T47D (cell line): ENCODE measurements around the gene LCTL.
"Not testable (repeated sequence)": the region's sequence is repeated elsewhere in the genome, so short reads cannot be mapped to it uniquely, and the experiment has no call there.

Source experiments
- DNase-seq, 2 experiments: peaks; one replicate each; pipeline versions ENCODE4 v3.0.0 to v3.0.0-alpha.2; 2011 to 2012; ENCODE audit warnings: low read depth in 1 of 2, low spot score in 1 of 2
- JUND ChIP-seq: IDR thresholded peaks from 2 replicates; pipeline ENCODE4 v1.6.1; 2012; ENCODE audit warnings: low read depth
- in situ Hi-C: cut with HindIII; loops from 2 replicates; pipeline ENCODE4 v1.10.0; 2016; ENCODE audit warnings: low sequenced_read_pairs, low pct_unique_long_range_greater_than_20kb

LCTL gene

DNA sequence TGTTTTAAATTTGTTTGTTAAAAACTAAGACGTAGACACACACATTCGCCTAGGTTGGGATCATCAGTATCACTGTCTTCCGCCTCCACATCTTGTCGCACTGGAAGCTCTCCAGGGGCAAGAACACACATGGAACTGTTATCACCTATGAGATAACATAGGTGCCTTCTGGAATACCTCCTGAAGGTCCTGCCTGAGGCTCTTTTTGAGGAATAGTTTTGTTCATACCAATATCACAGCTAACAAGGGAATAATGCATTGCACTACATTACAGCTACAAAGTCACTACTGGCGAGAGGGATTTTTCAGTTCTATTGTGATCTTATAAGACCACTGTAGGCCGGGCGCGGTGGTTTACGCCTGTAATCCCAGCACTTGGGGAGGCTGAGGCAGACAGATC is 30.7 kb downstream of the LCTL start:
- in situ Hi-C loops = no loop called here
- no peak for TF ChIP-seq JUND
- no peak for DNase-seq

DNA sequence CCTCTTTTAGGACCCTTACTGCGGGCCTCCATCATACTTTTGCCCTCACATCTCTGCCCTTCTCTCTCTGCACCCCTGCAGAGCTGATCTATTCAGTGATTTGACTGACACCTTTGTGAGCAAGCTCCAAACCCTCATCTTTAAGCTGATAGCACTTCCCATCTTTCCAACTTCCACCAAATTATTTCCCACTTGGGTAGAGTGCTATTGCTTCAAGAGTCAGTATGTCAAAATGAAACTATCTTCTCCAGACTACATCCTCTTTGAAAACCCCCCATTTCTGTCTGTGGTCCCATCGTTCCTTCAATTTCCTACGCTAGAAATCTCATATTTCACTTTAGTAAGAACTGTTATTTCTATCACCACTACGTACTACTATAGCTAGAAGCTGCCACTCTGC is 41.0 kb downstream of the LCTL start:
- in situ Hi-C loops = no loop called here
- no peak for TF ChIP-seq JUND

DNA sequence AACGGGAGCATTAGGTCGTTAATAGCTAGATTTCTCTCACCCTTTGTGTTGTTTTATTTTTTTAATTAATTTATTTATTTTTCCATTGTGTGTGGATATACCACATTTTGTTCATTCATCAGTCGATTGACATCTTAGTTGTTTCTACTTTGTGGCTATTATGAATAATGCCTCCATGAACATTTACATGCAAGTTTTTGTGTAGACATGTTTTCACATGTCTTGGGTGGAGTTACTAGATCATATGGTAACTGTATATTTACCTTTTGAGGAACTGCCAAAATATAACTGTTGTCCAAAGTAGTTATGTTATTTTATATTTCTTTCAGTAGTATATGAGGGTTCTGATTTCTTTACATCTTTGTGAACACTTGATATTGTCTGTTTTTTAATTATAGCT is 41.9 kb downstream of the LCTL start:
- DNase-seq = no peak
- no peak for TF ChIP-seq JUND
- in situ Hi-C loops = no loop called here

More for the DNA sequence above, 41.0 kb downstream of the LCTL start:
- no peak for DNase-seq

GRCh38 chr15:66515901-66516322 is 49.9 kb downstream of the LCTL start:
- DNase-seq = no peak
- in situ Hi-C loops = no loop called here
- no peak for TF ChIP-seq JUND

- TF ChIP-seq JUND = no peak
- in situ Hi-C loops = no loop called here
- no peak for DNase-seq
These were observed 51.2 kb downstream of the LCTL start for GRCh38 chr15:66514586-66514985.

DNA sequence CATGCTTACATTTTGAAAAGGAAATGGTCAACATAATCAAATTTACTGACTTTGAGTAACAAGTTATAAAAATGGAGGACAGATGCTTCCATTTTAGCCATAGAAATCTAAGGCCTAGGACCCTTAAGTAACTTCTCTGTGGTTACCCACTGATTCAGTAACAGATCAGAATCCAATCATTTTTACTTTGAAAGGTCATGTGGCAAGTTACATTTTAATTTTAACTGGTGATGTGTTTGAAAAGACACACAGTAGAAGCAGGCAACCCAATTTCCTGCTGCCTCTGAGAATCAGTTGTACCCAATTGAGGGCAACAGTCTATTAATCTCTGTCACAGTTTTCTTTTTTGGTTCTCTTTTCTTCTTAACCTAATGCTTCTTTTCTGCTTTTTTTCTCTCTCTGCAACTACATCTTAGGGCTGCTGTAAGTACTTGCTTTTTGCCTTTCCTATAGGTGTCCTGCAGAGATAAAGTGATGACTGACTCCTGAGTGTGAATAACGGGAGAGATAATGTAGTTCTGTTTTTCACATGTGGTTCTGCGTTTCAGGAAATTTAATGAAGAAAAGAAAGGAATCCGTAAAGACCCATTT is 57.4 kb downstream of the LCTL start:
- no peak for DNase-seq
- no peak for TF ChIP-seq JUND
- in situ Hi-C loops = no loop called here

- DNase-seq = no peak
- TF ChIP-seq JUND = no peak
- in situ Hi-C loops = no loop called here
These were observed 60.0 kb downstream of the LCTL start for GRCh38 chr15:66505818-66506217.

DNA sequence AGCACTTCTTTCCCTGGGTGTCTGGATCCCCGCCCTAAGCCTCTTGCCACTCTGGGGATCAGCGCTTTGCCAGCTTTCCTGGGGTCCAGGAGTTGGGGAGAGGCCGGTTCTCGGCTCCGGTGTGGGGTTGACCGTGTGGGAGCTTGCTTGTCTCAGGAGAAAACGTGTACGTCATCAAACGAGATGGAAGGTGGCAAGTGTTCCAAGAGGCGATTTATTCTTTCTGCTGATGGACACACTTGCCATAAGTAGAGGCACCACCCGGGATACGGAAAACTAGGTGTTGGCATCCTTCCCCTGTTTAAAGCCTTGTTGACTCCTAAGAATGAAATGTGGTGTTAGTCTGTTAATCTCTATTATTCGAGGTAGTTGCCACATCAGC is 60.4 kb downstream of the LCTL start:
- DNase-seq = no peak
- in situ Hi-C loops = no loop called here
- no peak for TF ChIP-seq JUND

GRCh38 chr15:66504563-66505429 is 61.0 kb downstream of the LCTL start, which contains the start of the genes RPL4 and ZWILCH:
Gene RPL4 (minus strand): TSS chr15:66504855. CDS start chr15:66504790, 65 bp downstream.
Gene ZWILCH (plus strand): TSS chr15:66505326. CDS start chr15:66505339, 13 bp downstream.
- 0 out of 2 replicates have a peak, but pooled peaks have one; percentile 27 for TF ChIP-seq JUND
- in situ Hi-C loops = no loop called here
- DNase-seq = peak; percentile 68 to 95

GRCh38 chr15:66503780-66504562 is 61.8 kb downstream of the LCTL start:
- in situ Hi-C loops = no loop called here
- DNase-seq = no peak
- TF ChIP-seq JUND = no peak

DNA sequence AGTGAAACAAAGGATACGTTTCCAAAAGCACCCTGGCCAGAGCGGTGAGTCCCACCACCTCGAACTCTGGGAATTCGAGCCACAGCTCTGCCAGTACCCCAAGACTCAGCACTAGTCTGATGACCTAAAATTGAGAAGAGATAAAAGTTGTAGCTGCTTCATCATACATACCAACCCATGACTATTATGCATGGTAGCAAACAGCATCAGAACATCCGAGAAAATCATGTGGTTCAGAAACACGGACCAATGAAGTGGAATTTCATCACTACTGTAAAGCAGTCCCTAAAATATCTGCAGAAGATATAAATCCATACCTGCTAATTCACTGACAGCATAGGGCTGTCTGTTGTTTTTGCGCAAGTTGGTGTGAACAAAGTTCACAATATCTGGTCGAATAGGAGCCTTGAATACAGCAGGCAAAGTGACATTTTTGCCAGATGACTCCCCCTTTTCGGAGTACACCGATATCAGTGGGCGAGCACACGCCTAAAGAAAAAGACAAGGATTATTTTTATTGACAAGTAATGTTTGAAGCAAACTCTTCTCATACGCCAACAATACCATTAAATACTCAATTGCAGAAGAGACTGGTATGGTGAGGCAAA is 62.7 kb downstream of the LCTL start:
- in situ Hi-C loops, DNase-seq: not testable (repeated sequence)

- no peak for TF ChIP-seq JUND
- in situ Hi-C loops = no loop called here
- no peak for DNase-seq
These were observed 63.3 kb downstream of the LCTL start for GRCh38 chr15:66502491-66502890.

- in situ Hi-C loops = not testable (repeated sequence)
These were observed 65.5 kb downstream of the LCTL start for GRCh38 chr15:66500346-66500745.

More at GRCh38 chr15:66500346-66500745, 65.5 kb downstream of the LCTL start:
- DNase-seq = not testable (repeated sequence)
